GM10266 (cell line): Measurements from ENCODE around the gene TMEM181.
"Not testable (repeated sequence)": the region's sequence is repeated elsewhere in the genome, so short reads cannot be mapped to it uniquely, and the experiment has no call there.

ENCODE experiments used
- DNase-seq: peaks from one replicate; pipeline ENCODE4 v3.0.0; 2012; ENCODE audit errors: extremely low spot score
- TF ChIP-seq, protein P1 (sequence below): IDR thresholded peaks from 2 replicates; pipeline ENCODE4 v1.5.1; 2012; ENCODE audit warnings: mild to moderate bottlenecking, low read depth; ENCODE audit not compliant: control insufficient read depth, insufficient read depth; ENCODE audit errors: missing control alignments

TMEM181 gene

GRCh38 chr6:158595223-158595622 lies 35.3 kb downstream of the TMEM181 start:
- DNase-seq = no peak
- TF ChIP-seq, protein P1, sequence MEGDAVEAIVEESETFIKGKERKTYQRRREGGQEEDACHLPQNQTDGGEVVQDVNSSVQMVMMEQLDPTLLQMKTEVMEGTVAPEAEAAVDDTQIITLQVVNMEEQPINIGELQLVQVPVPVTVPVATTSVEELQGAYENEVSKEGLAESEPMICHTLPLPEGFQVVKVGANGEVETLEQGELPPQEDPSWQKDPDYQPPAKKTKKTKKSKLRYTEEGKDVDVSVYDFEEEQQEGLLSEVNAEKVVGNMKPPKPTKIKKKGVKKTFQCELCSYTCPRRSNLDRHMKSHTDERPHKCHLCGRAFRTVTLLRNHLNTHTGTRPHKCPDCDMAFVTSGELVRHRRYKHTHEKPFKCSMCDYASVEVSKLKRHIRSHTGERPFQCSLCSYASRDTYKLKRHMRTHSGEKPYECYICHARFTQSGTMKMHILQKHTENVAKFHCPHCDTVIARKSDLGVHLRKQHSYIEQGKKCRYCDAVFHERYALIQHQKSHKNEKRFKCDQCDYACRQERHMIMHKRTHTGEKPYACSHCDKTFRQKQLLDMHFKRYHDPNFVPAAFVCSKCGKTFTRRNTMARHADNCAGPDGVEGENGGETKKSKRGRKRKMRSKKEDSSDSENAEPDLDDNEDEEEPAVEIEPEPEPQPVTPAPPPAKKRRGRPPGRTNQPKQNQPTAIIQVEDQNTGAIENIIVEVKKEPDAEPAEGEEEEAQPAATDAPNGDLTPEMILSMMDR = no peak

DNA sequence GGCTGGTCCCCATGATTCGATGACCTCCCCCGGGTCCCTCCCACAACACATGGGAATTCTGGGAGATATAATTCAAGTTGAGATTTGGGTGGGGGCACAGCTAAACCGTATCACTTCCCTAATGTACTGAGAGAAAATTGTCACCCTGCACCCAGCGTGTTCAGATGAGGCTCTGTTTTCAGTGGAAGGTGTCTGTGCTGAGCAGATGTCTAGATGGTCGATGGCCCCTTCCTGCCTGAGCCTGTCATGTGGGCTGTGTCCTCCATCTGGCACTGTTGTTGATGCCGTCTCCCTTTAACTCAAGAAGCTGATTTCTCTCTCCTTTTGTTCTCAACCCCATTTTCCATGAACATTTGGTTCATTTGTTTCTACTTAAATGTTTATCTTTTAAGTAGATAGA lies 37.0 kb downstream of the TMEM181 start:
- TF ChIP-seq, protein P1 = no peak
- DNase-seq = no peak

DNA sequence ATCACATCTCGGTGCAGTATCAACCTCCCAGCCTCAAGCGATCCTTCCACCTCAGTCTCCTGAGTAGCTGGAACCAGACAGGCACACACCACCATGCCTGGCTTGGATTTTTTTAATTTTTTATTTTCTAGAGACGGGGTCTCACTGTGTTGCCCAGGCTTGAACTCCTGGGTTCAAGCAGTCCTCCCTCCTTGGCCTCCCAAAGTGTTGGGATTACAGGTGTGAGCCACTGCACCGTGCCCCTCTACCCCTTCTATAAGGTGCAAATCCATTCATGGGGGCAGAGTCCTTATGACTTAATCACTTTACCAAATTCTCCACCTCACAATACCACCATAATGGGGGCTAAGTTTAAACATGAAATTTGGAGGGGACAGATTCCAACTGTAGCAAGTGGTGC lies 37.7 kb downstream of the TMEM181 start:
- no peak for DNase-seq
- TF ChIP-seq, protein P1 = no peak

DNA sequence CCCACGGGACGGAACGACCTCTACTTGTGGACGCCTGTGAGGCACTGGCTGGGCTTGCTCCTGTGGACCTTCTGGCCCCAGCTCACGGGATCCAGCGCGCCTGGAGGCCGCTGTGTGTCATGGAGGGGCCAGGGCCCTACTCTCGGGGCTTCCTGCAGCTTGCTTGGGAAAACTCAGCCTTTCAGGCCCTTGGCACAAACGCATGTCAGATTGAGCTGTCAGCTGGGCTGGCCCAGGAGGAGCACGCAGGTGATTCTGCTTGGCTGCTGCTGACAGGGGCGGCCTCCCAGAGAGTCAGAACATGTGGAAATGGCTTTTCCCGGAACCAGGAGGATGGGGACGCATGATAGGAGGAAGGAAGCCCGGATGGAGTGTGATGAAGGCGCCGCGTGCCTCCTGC lies 39.7 kb downstream of the TMEM181 start:
- no peak for DNase-seq
- TF ChIP-seq, protein P1 = no peak

DNA sequence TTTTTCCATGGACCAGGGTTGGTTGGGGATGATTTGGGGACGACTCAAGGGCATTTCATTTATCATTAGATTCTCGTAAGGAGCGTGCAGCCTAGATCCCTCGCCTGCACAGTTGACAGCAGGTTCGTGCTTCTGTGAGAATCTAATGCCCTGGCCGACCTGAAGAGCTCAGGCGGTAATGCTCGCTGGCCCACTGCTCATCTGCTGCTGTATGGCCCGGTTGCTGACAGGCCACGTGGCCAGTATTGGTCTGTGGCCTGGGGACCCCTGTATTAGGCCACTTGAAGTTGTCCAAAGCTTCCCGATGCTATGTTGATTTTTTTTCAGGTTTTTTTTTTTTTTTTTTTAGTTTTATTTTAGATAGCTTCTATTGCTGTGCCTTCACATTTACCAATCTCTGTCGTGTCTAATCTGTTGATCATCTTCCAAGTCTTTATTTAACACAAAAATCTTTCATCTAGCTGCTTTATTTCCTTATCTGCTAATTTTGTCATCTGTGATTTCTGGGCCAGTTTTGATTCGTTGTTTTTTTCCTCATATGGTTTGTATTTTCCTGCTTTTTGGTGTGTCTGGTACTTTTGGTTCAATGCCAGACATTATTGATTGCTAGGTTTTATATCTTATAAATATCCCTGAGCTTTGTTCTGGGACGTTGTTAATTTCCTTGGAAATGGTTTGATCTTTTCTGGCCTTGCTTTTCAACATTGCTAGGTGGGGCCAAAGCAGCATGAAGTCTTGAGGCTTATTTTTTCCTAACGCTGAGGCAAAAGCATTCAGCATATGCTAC lies 43.6 kb downstream of the TMEM181 start:
- no peak for DNase-seq
- TF ChIP-seq, protein P1 = no peak

DNA sequence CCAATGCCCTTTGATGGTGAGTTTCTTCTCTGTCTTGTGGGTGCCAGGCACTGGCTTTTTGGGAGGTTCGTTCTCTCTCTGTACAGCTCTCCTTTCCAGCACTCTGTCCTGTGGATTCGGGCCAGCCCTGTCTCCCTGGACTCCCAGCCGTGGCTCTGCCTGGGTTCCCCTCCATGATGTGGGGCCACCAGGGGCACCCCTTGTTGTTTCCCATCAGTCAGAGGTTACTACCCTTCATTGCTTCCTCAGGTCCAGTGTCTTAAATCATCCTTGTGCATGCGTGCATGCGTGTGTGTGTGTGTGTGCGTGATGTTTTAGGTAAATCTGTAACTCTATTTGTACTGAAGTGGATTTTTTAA lies 44.1 kb downstream of the TMEM181 start:
- TF ChIP-seq, protein P1 = no peak
- DNase-seq = no peak

DNA sequence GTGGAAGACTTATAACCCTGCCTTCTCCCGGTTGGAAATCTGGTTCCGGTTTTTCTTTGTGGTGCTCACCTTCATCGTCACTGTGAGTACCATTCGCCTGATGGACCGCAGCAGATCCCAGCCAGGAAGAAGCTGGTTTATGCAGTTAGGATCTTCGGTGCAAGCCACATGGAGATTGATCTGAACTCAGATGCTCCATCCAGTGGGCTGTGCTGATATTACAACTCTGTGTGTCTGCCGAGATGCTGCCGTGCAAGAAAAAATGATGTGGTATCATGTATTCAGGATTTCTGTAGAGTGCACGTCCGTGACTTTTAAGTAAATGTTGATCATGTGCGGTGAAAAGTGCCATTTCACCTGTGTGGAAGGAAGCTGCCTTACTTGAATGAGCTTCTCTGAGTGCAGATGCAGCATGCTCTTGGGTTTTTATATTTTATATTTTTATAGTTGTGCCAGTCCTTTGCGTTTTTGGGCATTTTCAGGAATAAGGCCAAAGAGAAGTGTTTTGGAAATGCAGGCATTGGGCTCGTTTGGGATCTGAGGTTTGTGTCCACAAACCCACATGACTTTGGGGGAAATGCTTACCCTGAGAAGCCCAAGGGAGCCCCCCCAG lies 45.5 kb downstream of the TMEM181 start:
- TF ChIP-seq, protein P1 = peak; percentile 74
- DNase-seq = peak; percentile 77

DNA sequence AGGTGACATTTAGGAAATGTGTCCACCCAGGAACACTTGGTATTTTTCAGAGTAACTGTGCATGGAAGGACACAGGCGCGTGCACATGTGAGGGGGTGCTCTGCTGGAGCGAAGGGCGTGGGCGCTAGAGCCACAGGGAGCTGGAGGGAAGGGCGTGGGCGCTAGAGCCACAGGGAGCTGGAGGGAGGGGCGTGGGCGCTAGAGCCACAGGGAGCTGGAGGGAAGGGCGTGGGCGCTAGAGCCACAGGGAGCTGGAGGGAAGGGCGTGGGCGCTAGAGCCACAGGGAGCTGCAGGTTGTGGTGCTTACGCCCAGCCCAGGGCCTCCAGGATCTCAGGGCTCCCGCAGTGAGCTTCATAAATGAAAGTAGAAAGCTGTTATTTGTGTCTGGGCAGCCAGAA lies 46.1 kb downstream of the TMEM181 start:
- DNase-seq = not testable (repeated sequence)
